Transverse colon (tissue), 4 donors: ENCODE results near the gene RBM5. TPM values are rescaled to one million over a fixed set of nuclear protein-coding genes. Genes with fewer than 3 reads are reported as not detected.

Experiments
- DNase-seq: peaks from one replicate; pipeline ENCODE4 v3.0.0-alpha.2; 2019
- H3K27ac ChIP-seq, 4 donors: fragments of 200-600 bp; sonication (generic); 2 replicates each; pipeline ENCODE4 v1.5.1; 2016 to 2018; ENCODE audit warnings: inconsistent platforms in 4 of 4
- H3K27me3 ChIP-seq: fragments of 200-600 bp; sonication (generic); 2 replicates; pipeline ENCODE4 v1.5.1; 2017; ENCODE audit warnings: inconsistent platforms
- H3K36me3 ChIP-seq, 4 donors: fragments of 200-600 bp; sonication (generic); 2 replicates each; pipeline ENCODE4 v1.5.1; 2017 to 2019; ENCODE audit warnings: inconsistent platforms in 4 of 4
- H3K4me1 ChIP-seq, 4 donors: fragments of 200-600 bp; sonication (generic); 2 replicates each; pipeline ENCODE4 v1.5.1; 2017 to 2020; ENCODE audit warnings: inconsistent platforms in 4 of 4
- H3K4me3 ChIP-seq, 4 donors: fragments of 200-600 bp; sonication (generic); 1 replicate in 1 of 4; 2 replicates in 3 of 4; pipeline versions ENCODE4 v1.5.1 to v1.6.1; 2017 to 2019; ENCODE audit warnings: inconsistent platforms in 4 of 4
- H3K9me3 ChIP-seq, 2 donors: fragments of 200-600 bp; sonication (generic); 2 replicates each; pipeline ENCODE4 v1.5.1; 2017 to 2019; ENCODE audit warnings: inconsistent platforms in 2 of 2
- EP300 ChIP-seq: sonication (generic); formaldehyde crosslinking; IDR thresholded peaks from one replicate; pipeline ENCODE4 v1.6.1; 2017; ENCODE audit warnings: antibody characterized with exemption, low read depth
- POLR2A ChIP-seq: fragments of 450-650 bp; IDR thresholded peaks from one replicate; pipeline ENCODE4 v1.6.1; 2016; ENCODE audit warnings: antibody characterized with exemption, mild to moderate bottlenecking, moderate library complexity
- POLR2AphosphoS5 ChIP-seq, 3 donors: sonication (generic); formaldehyde crosslinking; IDR thresholded peaks; one replicate each; pipeline ENCODE4 v1.6.1; 2016; ENCODE audit warnings: antibody characterized with exemption in 3 of 3
- WGBS, 2 donors: methylation state at CpG; one replicate each; pipeline ENCODE4 v1.1.5; 2018; ENCODE audit warnings: low coverage in 1 of 2; 5-methylcytosine and 5-hydroxymethylcytosine counted together
- in situ Hi-C, 4 donors: fragments of 200-750 bp; cut with MboI; loops; one replicate each; pipeline versions ENCODE4 v1.15.0 to v1.15.1; 2017; ENCODE audit warnings: low sequenced_read_pairs in 3 of 4, low pct_ligation_motif_present in 1 of 4, low pct_unique_long_range_greater_than_20kb in 1 of 4
- intact Hi-C: fragments of 100-400 bp; cut with DNase I; formaldehyde crosslinking; loops from one replicate; pipeline ENCODE4 v1.15.1; 2023; ENCODE audit warnings: low total_unique reads
- total RNA-seq, 4 donors: library from RNA; depleted of rRNA; stranded (reverse); fragments of >200 nt; gene quantifications; one replicate each; pipeline ENCODE4 v1.1.0, GENCODE V29; 2016
- TF ChIP-seq, protein P1 (sequence below), 5 experiments: fragments of 200-600 bp in 3 of 5; fragments of 450-650 bp in 2 of 5; sonication (generic) in 3 of 5; IDR thresholded peaks; 1 replicate in 2 of 5; 2 replicates in 3 of 5; pipeline ENCODE4 v1.5.1; 2016 to 2017; ENCODE audit warnings: antibody characterized with exemption in 5 of 5, inconsistent platforms in 3 of 5, mild to moderate bottlenecking in 2 of 5, moderate library complexity in 1 of 5

RBM5 gene
- total RNA-seq: 100 to 1,000 TPM; 238 to 391 (median 304) TPM

DNA sequence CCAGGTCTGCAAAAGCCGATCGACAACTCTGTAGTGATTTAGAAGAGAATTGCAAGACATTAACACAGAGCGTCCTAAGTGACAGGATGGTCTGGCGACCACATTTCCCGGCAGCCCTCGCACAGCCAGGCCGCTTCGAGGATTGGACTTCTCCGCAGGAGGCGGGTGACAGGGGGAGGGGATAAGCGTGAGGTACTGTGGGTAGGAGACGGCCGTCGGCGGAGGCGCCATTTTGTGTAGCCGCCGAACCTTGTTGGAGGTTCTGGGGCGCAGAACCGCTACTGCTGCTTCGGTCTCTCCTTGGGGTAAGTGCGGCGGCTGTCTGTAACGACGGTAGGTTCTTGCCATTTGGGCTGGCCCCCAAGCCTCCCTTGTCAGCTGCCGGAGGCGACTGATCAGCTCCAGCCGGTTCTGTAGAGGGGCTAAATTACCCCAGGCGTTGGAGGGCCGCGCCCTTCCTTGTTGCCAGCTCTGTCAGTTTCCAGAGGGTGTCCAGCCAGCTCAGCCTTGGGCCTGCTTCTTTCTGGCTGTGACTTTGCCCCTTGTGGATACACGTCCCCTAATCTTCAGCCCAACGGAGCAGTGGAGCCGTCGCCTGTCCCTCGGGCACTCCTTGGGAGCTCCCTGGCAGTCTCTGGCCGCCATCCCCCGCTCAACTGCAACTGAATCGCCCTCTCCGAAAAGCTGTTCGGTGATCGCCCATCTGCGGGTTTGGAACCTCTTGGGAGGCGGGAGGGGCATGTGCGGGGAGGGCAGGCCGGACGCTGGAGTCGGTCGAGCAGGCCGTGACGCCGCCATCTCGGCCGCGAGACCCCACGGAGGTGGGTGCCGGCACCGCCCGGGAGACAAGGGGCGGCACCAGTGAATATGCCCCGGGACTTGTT, at the start of gene RBM5:
RBM5 (plus strand) TSS at position 195 of the 884 bp plus-strand sequence. CDS start 1,516 bp downstream, outside the sequence.
- intact Hi-C loops: no loop called here
- Histone ChIP-seq H3K9me3 (no peaks in the 10 kb centered on the region), H3K36me3 (peaks cover 3 to 34% (median 18%) of the 10 kb centered on the region in 4 donors), H3K4me1 (peaks cover 13 to 23% (median 17%) of the 10 kb centered on the region in 4 donors), H3K4me3 (peak within 1 kb of the TSS; percentile 80 to 95 (median 89)), H3K27me3 (no peaks in the 10 kb centered on the region), H3K27ac (peak within 1 kb of the TSS; percentile 92 to 97 (median 94))
- DNase-seq: peak; percentile 93
- in situ Hi-C loops: no loop called here
- peak; percentile 66 for TF ChIP-seq POLR2A
- TF ChIP-seq, protein P1, sequence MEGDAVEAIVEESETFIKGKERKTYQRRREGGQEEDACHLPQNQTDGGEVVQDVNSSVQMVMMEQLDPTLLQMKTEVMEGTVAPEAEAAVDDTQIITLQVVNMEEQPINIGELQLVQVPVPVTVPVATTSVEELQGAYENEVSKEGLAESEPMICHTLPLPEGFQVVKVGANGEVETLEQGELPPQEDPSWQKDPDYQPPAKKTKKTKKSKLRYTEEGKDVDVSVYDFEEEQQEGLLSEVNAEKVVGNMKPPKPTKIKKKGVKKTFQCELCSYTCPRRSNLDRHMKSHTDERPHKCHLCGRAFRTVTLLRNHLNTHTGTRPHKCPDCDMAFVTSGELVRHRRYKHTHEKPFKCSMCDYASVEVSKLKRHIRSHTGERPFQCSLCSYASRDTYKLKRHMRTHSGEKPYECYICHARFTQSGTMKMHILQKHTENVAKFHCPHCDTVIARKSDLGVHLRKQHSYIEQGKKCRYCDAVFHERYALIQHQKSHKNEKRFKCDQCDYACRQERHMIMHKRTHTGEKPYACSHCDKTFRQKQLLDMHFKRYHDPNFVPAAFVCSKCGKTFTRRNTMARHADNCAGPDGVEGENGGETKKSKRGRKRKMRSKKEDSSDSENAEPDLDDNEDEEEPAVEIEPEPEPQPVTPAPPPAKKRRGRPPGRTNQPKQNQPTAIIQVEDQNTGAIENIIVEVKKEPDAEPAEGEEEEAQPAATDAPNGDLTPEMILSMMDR (IDR thresholded peaks at IDR 0.05): no peak
- peak; percentile 78 to 82 (median 80) for TF ChIP-seq POLR2AphosphoS5 (IDR thresholded peaks at IDR 0.05)
- WGBS, 2 donors: 0 to 1% methylated on average over 4 to 43 of the region's 61 CpGs

DNA sequence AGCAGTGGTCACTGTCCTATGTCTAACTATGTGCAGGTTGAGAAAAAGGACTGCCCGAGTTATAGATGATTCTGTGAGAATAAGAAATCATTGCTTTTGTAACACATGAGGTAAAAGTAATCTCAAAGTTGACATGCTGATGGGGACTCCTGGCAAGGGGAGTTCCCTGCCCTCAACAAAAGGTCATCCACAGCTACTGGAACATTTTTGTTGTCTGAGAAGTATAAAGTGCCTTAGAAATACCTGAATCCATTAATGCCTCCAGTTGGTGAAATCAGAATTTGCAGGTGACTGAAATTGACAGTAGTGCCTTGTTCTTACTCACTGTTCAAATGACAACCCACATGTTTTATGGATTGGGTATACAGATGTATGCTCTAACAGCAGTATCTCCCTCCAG, 43.7 kb upstream of the RBM5 start:
- in situ Hi-C loops: no loop called here
- Histone ChIP-seq H3K27ac (no peak overlapping the region), H3K4me3 (no peak overlapping the region), H3K9me3 (no peaks in the 10 kb centered on the region), H3K36me3 (peaks cover 0 to 20% (median 9%) of the 10 kb centered on the region in 4 donors), H3K27me3 (no peaks in the 10 kb centered on the region), H3K4me1 (no peaks in the 10 kb centered on the region)
- no peak for TF ChIP-seq EP300
- no peak for TF ChIP-seq POLR2A
- TF ChIP-seq, protein P1 (IDR thresholded peaks at IDR 0.05): no peak
- TF ChIP-seq POLR2AphosphoS5 (IDR thresholded peaks at IDR 0.05): no peak
- intact Hi-C loops: no loop called here
- no peak for DNase-seq
- WGBS, 2 donors: 90 to 95% methylated on average over 1 of the region's 1 CpG

DNA sequence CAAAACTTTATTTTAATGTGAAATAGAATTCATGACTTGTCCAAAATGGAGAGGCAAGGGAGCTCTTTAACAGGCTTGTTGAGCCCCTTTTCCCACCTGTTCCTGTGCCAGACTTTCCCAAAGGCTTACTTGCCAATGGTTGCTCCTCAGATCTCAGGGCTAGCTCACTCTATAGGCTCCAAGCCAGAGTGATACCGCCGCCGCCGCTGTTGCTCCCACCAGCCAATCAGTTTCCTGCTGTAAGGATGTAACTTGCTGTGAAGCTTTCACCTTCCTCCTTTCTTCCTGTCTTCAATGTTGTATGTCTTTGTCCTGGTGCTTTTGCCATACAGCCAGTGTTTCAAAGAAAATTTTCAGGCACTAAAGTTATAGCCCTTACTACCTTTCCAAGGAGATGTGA, 41.3 kb upstream of the RBM5 start:
- no peak overlapping the region for H3K27ac ChIP-seq
- no peaks in the 10 kb centered on the region for H3K4me1 ChIP-seq
- H3K36me3 ChIP-seq: peaks cover 0 to 30% (median 12%) of the 10 kb centered on the region in 4 donors
- in situ Hi-C loops: no loop called here
- H3K27me3 ChIP-seq: no peaks in the 10 kb centered on the region
- DNase-seq: no peak
- intact Hi-C loops: no loop called here
- H3K4me3 ChIP-seq: no peak overlapping the region
- no peaks in the 10 kb centered on the region for H3K9me3 ChIP-seq
- WGBS, 2 donors: 91% methylated on average over 4 of the region's 4 CpGs; no CpG with 5 or more reads in 1 of the 2 donors
- TF ChIP-seq, protein P1 (IDR thresholded peaks at IDR 0.05): no peak
- TF ChIP-seq EP300 (no peak), POLR2A (no peak), POLR2AphosphoS5 (IDR thresholded peaks at IDR 0.05) (no peak)

DNA sequence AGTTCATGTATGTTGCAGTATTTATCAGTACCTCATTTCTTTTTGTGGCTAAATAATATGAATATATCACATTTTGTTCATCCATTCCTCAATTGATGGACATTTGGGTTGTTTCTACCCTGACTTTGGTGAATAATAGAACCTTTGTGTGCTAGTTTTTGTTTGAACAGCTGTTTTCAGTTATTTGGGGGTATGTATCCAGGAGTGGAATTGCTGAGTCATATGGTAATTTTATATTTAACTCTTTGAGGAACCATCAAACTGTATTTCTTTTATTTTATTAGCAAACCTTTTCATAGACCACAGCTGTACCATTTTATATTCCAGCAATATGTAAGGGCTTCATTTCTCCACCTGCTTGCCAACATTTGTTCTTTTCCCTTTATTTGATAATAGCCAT, 38.4 kb upstream of the RBM5 start:
- Histone ChIP-seq H3K27ac (no peak overlapping the region), H3K36me3 (peaks cover 0 to 56% (median 19%) of the 10 kb centered on the region in 4 donors)

More for the DNA sequence above, 38.4 kb upstream of the RBM5 start:
- Histone ChIP-seq H3K27me3 (no peaks in the 10 kb centered on the region), H3K4me1 (no peaks in the 10 kb centered on the region), H3K9me3 (no peaks in the 10 kb centered on the region), H3K4me3 (no peak overlapping the region)
- DNase-seq: no peak
- intact Hi-C loops: no loop called here
- in situ Hi-C loops: no loop called here
- no peak for TF ChIP-seq POLR2AphosphoS5 (IDR thresholded peaks at IDR 0.05)
- TF ChIP-seq POLR2A: no peak
- TF ChIP-seq, protein P1 (IDR thresholded peaks at IDR 0.05): no peak
- no peak for TF ChIP-seq EP300
